Lower lobe of right lung (tissue), 2 donors: Measurements from ENCODE around the gene CXXC5. TPM values are rescaled to one million over a fixed set of nuclear protein-coding genes. Genes with fewer than 3 reads are reported as not detected.

Experiments used
- ATAC-seq, 2 donors: fragments of 200-7000 bp; cut with Tn5 transposase; one replicate each; pipeline ENCODE4 v1.9.1; 2020 to 2022; ENCODE audit warnings: mild to moderate bottlenecking in 2 of 2, moderate library complexity in 2 of 2
- DNase-seq: peaks from one replicate; pipeline ENCODE4 v3.0.0-alpha.2; 2020
- H3K27ac ChIP-seq: fragments of 200-600 bp; one replicate; pipeline ENCODE4 v1.8.0; 2022
- H3K27me3 ChIP-seq: fragments of 200-600 bp; one replicate; pipeline ENCODE4 v1.8.0; 2022; ENCODE audit warnings: low read depth
- H3K36me3 ChIP-seq: fragments of 200-600 bp; one replicate; pipeline ENCODE4 v1.8.0; 2022; ENCODE audit warnings: mild to moderate bottlenecking
- H3K4me1 ChIP-seq: fragments of 200-600 bp; one replicate; pipeline ENCODE4 v1.8.0; 2022
- H3K4me3 ChIP-seq: fragments of 200-600 bp; one replicate; pipeline ENCODE4 v1.8.0; 2022; ENCODE audit warnings: mild to moderate bottlenecking
- H3K9me3 ChIP-seq: fragments of 200-600 bp; one replicate; pipeline ENCODE4 v1.8.0; 2022
- CTCF ChIP-seq: fragments of 200-600 bp; IDR thresholded peaks from one replicate; pipeline ENCODE4 v1.8.0; 2022; ENCODE audit warnings: antibody characterized with exemption, mild to moderate bottlenecking
- intact Hi-C: fragments of 100-400 bp; cut with DNase I; formaldehyde crosslinking; loops from one replicate; pipeline ENCODE4 v1.11.0; 2022
- total RNA-seq: library from RNA; stranded (reverse); fragmentation: NEBNext Ultra II Directional; extraction: Animal tissue kit (Norgen Biotek cat#: 25700); gene quantifications from one replicate; pipeline ENCODE4 v1.2.1, GENCODE V29; 2021
- donor health status: DM: no; HTN: yes; CAD: no; lungs with severe emphysema.

CXXC5 gene
- total RNA-seq, 1 donor from 2014 or later: 27.3 TPM

- ATAC-seq (peak in 1 of 2 donors; percentile 5), DNase-seq (no peak)
Observed at GRCh38 chr5:139669662-139670368, 21.7 kb downstream of the CXXC5 start.

GRCh38 chr5:139670369-139671095 lies 22.4 kb downstream of the CXXC5 start:
- no peaks in the 10 kb centered on the region for H3K9me3 ChIP-seq
- no peaks in the 10 kb centered on the region for H3K36me3 ChIP-seq
- peak overlapping the region; percentile 50 for H3K4me3 ChIP-seq
- peaks cover 82% of the 10 kb centered on the region for H3K4me1 ChIP-seq
- intact Hi-C loops: no loop called here
- peak; percentile 15 for TF ChIP-seq CTCF
- no peak for DNase-seq
- H3K27me3 ChIP-seq: no peaks in the 10 kb centered on the region
- peak overlapping the region; percentile 86 for H3K27ac ChIP-seq
- ATAC-seq: peak in 1 of 2 donors; percentile 6

More at GRCh38 chr5:139669662-139670368, 21.7 kb downstream of the CXXC5 start:
- no peaks in the 10 kb centered on the region for H3K27me3 ChIP-seq
- no peaks in the 10 kb centered on the region for H3K36me3 ChIP-seq
- TF ChIP-seq CTCF: no peak
- intact Hi-C loops: no loop called here
- H3K4me1 ChIP-seq: peaks cover 82% of the 10 kb centered on the region
- no peaks in the 10 kb centered on the region for H3K9me3 ChIP-seq
- H3K4me3 ChIP-seq: peak overlapping the region; percentile 50
- H3K27ac ChIP-seq: peak overlapping the region; percentile 86

- DNase-seq (no peak), ATAC-seq (peak in 1 of 2 donors; percentile 1)
- no peaks in the 10 kb centered on the region for H3K36me3 ChIP-seq
- H3K27me3 ChIP-seq: no peaks in the 10 kb centered on the region
- H3K4me3 ChIP-seq: peak overlapping the region; percentile 5
- no peaks in the 10 kb centered on the region for H3K9me3 ChIP-seq
- TF ChIP-seq CTCF: no peak
- intact Hi-C loops: no loop called here
- H3K4me1 ChIP-seq: peaks cover 77% of the 10 kb centered on the region
- H3K27ac ChIP-seq: peak overlapping the region; percentile 36
Observed at GRCh38 chr5:139671096-139671841, 23.1 kb downstream of the CXXC5 start.

- DNase-seq (no peak), ATAC-seq (no peak)
- intact Hi-C loops: no loop called here
- Histone ChIP-seq H3K9me3 (no peaks in the 10 kb centered on the region), H3K36me3 (no peaks in the 10 kb centered on the region), H3K4me1 (peaks cover 54% of the 10 kb centered on the region), H3K27ac (no peak overlapping the region), H3K27me3 (no peaks in the 10 kb centered on the region), H3K4me3 (no peak overlapping the region)
- TF ChIP-seq CTCF: no peak
Observed at GRCh38 chr5:139675213-139675612, 27.1 kb downstream of the CXXC5 start.

GRCh38 chr5:139675825-139676224 lies 27.7 kb downstream of the CXXC5 start:
- H3K4me3 ChIP-seq: no peak overlapping the region
- intact Hi-C loops: no loop called here
- H3K36me3 ChIP-seq: peaks cover 6% of the 10 kb centered on the region
- no peak overlapping the region for H3K27ac ChIP-seq
- TF ChIP-seq CTCF: no peak
- no peaks in the 10 kb centered on the region for H3K9me3 ChIP-seq
- H3K4me1 ChIP-seq: peaks cover 47% of the 10 kb centered on the region
- DNase-seq (no peak), ATAC-seq (no peak)
- H3K27me3 ChIP-seq: no peaks in the 10 kb centered on the region
